Retina (tissue), 1 donor: ENCODE data around the gene CDH4.
A peak's percentile ranks its signal among the peaks of the same experiment; 100 is the strongest.
"Not testable (repeated sequence)": the region's sequence is repeated elsewhere in the genome, so short reads cannot be mapped to it uniquely, and the experiment has no call there.

Experiments used
- DNase-seq: peaks from one replicate; pipeline ENCODE4 v3.0.0-alpha.2; 2016

The CDH4 gene

DNA sequence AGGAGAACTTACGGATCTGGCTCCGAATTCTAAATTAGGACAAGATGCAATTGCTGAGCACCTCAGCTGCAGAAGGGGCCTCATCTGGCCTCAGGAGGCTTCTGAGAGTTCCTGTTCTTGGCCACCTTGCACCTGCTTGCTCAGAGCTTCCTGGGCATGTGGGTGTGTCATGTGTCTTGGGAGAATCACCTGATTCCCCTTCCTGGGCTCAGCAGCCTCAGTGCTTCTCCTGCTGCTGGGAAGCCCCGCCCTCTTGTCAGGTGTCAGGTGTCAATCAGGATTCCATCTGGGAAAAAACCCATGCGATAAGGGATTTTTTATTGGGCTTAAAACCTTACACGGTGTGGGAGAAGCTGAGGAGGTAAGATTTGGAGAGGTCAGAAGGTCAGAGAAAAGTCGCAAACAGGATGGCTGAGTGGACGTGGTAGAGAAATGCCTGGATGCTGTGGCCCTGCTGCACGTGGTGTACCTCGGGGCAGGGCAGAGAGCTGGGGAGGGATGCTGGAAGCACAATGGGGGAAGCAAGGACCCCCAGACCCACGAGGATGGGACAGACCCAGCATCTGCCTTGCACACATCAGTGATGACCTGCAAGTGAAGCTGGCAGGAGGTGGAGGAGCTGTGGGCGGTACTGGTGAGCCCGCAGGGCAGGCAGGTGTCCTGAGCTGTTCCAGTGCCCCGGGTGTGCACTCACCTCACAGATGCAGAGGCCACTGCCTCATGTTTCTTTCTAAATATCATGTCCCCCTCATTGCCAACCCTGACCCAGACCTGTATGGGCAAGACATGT lies 170.8 kb downstream of the CDH4 start:
- no peak for DNase-seq

DNA sequence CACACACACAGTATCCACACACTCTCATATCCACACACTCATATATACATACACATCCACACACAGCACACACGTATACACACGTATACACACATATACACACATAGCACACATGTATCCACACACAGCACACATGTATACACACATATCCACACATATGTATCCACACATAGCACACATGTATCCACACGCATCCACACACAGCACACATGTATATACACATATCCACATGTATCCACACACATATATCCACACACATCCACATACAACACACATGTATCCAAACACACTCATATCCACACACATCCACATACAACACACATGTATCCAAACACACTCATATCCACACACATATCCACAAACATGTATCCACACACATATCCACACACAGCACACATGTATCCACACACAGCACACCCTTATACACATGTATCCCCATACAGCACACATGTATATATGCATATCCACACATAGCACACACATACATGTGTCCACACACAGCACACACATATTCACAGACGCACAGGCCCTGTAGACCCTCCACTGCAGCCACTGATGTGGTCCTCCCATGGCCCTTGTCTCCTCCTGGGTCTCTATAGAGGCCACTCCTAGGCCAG lies 172.1 kb downstream of the CDH4 start:
- DNase-seq = no peak

DNA sequence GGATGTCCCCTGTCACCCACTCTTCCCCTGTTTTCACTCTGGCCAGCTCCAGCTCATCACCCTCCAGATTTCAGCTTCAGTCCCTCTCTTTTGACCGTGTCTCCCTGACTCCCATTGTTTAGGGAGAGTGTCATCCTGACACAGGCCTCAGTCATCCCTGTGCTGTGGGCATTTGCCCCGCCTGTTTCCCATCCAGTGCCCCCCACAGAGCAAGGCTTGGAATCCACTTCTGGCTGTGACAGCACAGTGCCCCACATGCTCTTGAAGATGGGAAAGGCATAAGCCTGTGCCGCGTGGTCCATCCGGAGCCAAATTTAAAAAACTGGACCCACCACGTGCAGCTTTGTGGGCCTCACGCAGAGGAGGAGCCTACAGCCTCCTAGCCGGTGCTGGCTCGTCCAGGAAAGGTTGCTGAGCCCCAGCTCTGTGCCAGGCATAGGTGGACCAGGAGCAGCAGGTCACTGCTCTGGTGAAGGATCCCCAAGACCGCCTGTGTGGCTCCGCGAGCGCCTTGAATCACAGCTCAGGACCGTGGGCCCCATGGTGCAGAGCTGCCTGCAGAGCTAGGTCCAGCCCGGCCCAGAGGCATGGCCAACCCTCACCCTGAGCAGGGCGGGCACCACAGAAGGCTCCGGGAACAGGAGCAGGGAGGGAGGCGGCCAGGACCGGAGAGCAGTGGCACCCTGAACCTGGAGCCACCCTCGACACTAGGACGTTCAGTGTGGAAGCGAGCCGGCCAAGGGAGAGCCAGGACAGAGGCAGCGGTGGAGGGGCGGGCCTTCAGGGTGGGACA lies 172.8 kb downstream of the CDH4 start:
- no peak for DNase-seq

DNA sequence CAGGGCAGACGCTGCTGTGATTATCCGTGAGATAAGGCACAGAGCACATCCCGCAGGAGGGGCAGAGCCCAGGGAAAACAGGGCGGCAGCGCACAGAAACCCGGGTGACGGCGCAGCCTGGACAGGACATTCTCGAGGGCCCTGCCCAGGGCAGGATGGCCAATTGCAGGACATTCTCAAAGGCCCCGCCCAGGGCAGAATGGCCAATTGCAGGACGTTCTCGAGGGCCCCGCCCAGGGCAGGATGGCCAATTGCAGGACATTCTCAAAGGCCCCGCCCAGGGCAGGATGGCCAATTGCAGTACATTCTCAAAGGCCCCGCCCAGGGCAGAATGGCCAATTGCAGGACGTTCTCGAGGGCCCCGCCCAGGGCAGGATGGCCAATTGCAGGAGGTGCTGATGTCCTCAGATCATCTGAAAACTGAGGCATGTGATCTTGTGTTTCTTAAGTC lies 173.5 kb downstream of the CDH4 start:
- not testable (repeated sequence) for DNase-seq

DNA sequence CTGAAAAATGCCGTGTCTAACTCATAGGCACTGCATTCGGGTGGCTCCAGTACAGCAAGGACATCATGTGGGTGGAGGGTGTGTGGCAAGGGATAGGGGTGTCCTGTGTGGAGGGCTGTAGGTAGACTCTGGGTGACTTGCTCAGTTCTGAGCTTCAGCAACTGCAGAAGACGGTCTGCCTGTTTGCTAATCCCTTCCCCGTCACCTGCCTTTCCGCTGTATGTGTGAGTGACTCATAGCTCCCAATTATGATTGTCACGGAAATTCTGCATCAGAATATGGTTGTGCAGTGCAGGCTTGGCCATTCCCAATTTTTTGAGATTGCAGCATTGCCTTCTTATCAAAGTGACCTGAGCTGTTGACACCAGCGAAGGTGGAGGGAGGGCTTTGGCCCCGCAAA lies 174.3 kb downstream of the CDH4 start:
- no peak for DNase-seq

DNA sequence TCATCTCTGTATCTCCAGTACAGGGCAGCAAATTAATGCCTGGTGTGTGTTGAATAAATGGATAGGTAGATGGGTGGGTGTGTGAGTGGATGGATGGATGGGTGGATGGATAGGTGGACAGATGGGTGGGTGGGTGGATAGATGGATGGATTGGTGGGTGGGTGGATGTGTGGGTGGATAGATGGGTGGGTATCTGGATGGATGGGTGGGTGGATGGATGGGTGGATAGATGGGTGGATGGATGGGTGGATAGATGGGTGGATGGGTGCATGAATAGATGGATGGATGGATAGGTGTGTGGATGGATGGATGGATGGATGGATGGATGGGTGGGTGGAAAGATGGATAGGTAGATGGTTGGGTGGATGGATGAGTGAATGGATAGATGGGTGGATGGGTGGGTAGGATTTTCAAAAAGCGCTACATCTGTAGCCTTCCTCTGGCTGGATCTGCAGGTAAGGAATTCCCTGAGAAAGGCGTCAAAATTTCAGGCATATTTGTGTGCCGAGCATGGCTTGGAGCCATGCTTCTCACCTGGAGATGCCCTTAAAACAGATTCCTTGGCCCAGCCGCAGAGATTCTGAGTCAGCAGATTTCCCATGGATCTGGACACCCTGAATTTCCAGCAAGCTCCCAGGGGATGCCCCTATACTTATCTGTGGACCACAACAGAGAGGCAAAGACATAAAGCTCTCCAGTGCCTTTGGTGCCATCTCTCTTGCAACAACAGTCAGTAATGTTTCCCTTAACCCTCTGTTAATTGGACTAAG lies 177.6 kb downstream of the CDH4 start:
- DNase-seq = no peak

DNA sequence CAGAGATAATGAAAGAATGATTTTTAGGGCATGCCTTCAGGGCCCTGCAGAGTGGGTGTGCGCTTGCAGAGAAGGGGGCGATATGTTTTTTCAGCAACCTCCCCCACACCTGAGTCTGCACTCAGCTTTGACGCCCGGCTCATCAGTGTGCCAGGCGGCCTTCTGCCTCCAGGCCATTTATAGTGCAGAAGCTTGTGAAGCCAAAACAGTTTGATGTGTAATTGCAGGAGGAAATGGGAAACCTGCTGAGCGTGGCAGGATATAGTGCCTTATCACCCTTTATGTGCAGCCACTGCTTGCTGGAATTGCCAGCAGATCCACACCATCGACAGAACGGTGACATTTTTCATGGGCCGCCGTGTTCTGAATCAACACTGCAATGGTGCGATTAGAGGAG lies 178.2 kb downstream of the CDH4 start:
- DNase-seq = no peak

DNA sequence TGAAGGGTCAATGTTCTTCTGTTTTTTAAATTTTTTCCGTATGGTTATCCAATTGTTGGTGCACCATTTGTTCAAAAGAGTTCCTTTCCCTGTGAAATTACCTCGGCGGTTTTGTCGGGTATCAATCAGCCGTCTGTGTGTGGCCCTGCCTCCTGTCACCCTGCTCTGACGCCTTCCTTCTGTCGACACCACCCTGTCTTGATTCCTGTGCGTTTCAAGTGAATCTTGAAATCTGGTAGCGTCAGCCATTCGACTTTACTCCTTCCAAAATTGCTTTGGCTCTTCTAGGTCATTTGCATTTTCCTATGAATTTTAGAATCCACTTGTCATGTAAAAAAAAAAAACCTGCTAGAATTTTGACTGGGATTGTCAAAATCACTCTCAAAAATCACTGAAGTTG lies 181.1 kb downstream of the CDH4 start:
- DNase-seq = no peak

DNA sequence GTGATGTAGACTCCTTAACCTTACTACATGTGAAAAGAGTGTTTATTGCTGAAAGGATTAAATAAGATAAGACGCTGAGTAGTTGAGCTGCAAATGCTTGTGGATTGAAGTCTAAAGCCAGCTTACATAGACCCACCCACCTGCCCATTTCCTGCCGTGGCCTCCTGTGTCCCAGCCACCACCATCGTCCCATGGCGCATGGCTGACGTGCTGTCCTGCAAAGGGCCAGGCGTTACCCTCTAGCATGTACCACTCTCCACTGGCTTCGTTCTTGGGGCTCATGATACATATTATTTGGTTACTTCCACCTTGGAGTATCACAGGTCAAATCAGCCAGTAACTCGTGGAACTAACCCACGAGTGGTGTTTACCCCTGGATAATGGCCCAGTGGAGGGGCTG lies 181.8 kb downstream of the CDH4 start:
- DNase-seq = no peak

DNA sequence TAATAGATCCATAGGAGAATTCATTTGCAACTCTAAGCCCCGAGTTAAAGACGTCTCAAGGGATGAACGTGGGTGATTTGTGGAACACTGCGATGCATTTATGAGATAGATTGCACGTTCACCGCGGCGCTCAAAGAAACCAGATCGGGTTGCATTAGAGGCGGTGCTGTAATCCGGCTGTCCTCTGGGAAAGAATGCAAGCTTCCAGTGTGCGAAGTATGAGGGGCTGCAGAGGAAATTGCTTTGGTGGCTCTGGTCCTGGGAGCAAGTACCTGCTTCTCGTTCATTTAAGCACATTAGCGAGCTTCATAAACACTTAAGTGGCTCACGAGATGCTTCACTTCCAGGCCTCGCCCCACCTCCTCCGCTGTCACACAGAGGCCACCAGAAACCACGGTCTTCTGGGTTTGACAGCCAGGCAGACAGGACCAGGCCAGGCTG lies 182.3 kb downstream of the CDH4 start:
- DNase-seq = peak; percentile 79

DNA sequence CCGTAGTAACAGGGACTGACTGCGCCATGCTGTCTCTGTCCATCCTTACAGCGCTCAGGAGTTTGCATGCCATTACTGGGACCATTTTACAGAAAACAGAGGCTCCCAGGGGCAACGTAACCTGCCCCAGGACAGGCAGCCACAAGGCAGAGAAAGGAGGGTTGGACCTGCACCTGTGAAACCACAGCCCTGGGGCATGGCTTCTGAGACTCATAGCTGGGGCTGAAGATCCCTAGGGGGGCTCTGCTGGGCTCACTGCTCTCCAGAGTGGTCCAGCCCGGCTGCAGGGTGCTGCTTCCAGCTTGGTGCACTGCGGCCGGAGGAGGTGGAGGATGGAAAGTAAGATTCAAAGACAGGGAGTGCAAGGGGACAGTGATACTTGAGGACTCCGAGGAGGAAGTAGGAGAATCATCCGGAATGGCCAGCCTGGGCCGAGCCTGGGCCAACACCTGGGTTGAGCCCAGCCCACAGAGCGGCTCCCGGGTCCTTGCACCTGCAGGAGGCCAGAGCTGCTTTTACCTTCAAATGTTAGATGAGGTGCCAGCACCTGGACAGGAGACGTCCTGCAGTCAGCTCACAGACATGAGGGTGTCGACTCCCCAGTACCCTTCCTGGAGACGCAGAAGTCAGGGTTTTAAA lies 183.2 kb downstream of the CDH4 start:
- DNase-seq = no peak

DNA sequence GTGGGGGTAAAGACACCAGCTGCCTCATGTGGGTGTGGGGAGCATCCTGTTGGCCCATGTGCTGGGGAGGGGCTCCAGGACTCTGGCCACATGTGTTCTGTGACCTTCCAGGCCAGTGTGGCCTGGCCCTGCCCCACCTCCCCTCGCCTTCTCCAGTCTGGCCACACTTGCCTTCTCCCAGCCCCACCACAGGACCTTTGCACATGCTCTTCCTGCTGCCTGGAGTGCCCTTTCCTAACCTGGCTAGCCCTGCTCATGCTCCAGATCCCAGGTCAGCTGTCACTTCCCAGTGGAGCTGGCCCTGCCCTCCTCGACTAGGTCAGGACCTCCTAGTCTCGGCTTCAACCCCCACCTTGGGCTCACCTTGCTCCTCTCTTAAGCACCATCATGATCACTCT lies 183.8 kb downstream of the CDH4 start:
- DNase-seq = no peak

DNA sequence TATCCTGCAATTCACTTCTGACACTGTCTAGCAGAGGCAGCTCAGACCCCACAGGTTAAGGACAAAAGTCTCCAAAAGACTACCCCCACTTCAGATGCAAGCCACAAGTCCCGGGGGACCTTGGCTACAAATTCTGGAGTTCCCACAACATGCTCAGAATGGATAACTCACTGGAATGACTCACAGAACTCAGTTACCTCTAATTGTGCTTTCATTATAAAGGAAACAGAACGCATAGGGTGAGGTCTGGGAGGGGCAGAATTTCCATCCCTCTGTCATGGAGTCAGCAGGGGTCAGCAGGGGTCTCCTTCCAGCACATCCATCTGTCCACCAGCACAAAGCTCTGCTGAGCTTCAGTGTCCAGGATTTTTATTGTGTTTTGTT lies 184.2 kb downstream of the CDH4 start:
- no peak for DNase-seq

DNA sequence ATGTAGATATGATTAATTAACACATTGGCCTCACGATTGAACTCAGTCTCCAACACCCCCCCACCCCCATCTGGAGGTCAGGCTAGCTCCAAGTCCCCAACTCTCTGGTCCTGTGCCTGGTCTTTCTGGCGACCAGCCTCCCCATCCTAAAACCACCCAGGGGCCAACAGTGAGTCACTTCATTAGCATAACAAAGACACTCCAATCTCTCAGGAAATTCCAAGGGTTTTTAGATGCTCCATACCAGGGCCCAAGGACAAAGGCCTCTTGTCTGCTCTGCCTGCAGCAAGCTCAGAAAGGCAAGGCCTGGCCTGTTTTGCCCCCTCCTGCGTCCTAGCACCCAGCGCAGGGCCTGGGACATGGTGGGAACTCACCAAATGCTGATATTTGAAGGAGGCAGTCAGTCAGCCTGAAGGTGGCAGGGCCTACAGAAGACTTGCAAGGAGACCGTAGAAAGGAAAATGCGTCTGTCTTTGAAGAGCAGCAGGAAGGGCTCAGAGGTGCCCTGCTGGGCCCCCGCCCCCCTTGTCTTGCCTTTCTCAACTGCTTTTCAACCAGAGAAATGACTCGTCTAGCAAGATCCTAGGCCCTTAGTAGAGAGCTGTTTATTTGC lies 184.7 kb downstream of the CDH4 start:
- DNase-seq = peak; percentile 87

DNA sequence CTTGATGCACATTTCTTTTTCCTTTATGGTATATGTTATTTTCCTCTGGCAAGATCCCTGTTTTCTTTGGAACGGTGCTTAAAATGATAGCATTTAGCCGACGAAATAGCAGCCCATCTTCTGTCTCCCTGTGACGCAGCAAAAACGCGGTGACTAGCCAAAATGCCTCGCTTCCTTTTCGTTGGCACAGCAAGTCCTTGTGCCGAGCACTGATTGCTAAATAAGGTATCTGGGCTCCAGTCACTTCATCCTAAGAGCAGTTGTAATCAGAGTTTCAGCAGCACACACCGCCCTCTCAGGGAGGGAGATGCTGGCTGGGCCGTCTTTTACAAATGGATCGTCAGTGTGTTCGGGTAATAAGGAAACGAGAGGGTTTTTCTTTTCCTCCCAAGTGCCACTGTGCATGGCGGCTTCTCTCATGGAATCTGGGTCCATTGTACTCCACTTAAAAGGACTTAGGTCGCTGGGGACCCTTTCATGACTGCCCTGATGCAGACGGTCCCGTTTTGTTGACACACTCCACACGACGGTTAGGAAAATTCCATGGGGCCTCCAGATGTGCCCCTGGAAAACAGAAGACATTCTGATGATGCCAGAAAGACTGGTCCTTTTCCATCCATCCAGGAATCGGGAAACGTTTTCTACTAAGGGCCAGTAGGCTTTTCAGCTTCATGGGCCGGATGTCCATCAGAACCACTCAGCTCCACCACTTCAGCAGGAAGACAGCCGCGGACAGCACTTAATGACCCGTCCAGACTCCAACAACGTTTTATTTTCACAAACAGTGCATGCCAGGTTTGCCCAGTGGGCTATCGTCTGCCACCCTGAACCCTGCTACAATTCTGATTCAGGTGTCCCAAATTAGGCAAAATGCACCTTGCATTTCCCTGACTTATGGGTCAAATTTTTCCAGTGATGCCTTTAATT lies 185.5 kb downstream of the CDH4 start:
- no peak for DNase-seq

DNA sequence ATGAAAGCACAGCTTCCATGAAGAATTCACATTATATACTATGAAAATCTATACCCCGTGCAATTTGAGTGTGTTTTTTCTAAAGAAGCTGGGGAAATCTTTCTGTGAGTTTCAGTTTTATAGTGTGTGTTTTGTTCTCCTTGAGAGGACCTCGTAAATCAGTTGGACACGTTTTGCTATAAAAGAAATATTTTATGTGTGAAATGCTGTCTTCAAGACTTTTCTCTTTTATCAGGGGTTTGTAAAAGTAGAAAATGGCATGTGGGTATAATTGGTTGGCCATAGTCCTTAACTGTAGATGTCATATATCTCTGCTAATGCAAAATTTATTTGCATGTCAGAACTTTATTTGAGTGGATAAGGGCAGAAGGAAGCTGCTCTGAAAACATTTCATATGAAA lies 186.2 kb downstream of the CDH4 start:
- DNase-seq = no peak

DNA sequence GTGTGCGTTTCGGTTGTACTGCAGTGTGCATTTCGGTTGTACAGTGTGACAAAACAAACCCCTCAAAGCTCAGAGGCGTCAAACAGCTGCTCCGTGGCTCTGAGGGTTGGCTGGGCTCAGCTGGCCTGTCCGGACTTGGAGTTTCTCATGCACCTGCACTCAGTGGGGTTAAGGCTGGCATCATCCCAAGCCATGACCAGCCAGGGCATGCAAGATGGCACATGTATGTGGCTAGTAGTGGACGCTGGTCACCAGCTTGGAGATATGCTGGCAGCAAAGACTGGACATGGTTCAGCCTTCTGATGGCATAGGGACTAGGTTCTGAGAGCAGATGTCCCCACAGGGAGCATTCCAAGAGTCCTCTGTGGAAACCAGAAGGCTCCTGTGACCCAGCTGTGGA lies 187.2 kb downstream of the CDH4 start:
- DNase-seq = no peak

DNA sequence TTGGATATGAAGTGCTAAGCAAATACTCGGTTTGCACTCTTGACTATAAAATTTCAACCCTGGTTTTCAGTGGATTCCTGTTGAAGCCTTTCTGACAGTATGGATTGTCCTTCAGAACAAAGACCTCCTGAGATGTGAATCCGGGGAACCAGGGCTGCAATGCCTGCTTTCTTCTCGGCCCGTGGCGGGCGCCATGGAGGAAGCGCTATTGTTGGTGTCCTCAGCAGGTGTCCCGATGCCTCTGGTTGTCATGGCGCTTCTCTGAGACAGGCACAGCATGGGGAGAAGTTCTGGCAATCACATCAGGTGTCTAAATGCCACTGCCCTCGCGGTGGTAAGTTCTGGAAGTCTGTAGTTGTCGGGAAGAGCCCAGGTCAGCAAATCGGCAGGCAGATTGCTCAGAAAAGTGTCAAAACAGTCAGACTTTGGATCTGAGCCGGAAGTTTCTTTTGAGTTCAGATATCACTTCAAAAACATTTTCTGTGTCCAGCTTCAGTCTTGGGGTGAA lies 188.5 kb downstream of the CDH4 start:
- no peak for DNase-seq

DNA sequence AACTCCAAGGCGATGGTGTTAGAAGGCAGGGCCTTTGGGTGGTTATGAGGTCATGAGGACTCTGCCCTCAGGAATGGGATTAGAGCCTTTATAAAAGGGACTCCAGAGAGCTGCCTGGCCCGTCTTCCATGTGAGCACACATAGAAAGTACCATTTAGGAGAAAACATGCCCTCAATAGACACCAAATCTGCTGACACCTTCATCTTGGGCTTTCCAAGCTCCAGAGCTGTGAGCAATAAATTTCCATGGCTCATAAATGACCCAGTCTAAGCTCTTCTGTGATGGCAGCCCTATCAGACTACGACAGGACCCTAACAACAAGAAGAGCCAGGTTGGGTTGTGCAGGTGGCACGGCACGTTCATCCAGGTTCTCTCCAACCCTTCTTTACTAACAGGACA lies 189.5 kb downstream of the CDH4 start:
- no peak for DNase-seq

DNA sequence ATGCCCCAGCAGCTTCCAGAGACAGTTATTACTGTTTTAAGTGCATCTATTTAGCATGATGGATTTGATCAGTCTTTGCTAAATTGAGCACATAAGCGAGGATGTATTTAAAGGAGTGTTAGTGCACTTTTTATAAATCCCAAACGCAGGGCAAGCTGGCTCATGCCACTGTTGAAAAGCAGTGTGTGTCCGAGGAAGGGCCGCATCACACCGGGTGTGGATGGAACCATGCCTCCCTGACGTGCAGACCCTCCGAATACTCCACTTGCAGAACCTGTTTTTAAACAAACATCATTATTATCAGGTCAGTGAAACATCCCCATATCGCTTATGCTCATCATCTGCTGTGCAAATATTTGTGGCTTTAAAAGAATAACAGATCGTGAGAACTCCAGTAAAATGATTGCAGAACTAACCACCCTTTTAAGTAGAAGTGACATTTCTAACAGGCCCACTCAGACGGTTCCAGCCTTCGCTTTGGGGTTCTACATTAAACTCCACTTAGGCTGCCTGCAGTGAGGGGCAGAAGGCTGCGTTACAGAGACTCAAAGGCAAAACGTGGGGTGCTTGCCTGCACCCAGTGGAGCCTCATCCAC lies 190.1 kb downstream of the CDH4 start:
- no peak for DNase-seq
